Right renal cortex interstitium (tissue), 3 donors: ENCODE measurements around the gene MGMT. TPM values are rescaled to one million over a fixed set of nuclear protein-coding genes. Genes with fewer than 3 reads are reported as not detected.

Source experiments
- DNase-seq, 3 donors: peaks; one replicate each; pipeline ENCODE4 v3.0.0-alpha.2; 2013; ENCODE audit warnings: low read depth in 3 of 3, low spot score in 2 of 3
- polyA plus RNA-seq, 3 donors: library from polyadenylated mRNA; unstranded; fragments of 120-200 nt; gene quantifications; one replicate each; pipeline ENCODE4 v1.2.1, GENCODE V29; 2013; ENCODE audit not compliant: insufficient read length in 3 of 3

The MGMT gene
- polyA plus RNA-seq, 3 donors: 15.7 to 21.3 (median 18.3) TPM

DNA sequence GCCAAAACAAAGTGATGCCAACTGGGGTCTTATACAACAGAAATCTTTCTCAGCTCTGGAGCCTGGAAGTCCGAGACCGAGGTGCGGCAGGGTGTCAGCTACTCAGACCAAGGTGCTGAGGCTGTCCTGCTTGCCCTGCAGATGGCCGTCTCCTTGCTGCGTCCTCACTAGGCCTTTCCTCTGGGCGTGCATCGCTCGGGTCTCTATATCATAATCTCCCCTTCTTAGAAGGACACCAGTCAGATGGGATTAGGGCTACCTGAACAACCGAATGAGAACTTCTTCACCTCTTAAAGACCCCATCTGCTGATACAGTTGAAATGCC is 252.3 kb downstream of the MGMT start:
- no peak for DNase-seq

DNA sequence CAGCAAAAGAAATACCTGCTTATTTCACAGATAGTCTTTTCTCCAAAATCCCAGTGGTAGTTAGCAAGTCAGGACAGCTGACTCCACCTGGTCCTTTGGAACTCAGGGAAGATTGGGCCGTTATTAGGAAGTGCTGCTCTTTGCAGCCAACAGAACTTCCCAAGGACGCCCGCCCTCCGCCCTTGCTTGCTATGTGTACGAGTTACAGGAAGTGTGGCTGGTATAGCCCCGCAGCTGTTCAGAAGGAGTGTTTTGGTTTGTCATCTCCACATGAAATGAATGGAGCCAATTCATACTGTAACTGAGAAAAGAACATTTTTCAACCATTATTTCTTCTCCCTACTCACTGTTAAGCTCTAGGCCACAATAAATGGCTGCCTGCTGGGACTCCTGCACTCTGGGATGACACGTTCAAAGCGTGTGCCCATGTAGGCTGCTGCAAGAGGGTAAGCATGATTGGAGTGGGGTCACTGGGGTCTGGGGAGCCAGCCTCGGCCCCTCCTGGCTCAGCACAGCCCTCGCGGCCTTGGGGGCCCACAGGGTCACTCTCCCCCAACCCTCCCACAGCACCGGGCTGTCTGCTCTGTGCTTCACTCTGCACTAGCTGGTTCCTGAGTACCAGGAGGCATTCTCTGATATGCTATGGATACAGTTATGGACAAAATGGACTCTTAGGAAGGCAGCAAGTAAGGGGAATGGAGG is 253.0 kb downstream of the MGMT start:
- DNase-seq: no peak

DNA sequence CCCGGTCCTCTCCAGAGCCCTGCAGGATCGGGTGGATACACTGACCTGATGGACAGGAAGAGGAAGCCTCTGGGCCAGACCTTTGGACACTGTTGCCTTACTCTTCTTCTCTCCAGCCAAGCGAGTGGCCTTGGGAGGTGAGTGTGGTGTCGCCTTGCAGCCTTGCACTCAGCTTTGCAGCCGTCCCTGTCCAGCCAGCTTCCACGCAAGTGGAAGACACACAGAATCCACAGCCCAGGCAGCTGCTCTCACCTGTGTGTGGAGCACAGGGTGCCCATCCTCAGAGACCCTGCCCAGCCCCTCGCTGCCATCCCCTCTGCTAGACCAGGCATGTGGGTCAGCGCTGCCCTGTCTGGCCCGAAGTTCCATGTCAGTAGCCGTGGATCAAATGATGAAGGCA is 258.0 kb downstream of the MGMT start:
- DNase-seq: no peak

DNA sequence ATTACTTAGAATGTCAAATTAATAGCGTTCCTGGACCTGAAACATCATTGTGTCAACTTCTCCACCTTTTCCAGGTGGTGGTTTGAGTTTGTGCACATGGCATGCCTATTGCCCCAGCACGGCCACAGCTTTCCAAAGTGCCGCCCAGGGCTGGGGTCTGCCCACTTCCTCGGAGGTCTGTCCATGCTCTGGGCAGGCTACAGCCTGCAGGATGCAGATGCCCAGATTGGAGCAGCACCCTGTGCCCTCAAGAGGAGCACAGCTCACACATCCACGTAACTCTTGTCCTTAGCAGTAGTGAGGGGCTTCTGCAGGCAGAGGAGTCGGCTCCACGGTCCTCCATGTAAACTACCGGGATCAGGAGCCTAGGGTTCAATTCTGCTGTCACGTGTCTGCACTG is 258.4 kb downstream of the MGMT start:
- DNase-seq: no peak

DNA sequence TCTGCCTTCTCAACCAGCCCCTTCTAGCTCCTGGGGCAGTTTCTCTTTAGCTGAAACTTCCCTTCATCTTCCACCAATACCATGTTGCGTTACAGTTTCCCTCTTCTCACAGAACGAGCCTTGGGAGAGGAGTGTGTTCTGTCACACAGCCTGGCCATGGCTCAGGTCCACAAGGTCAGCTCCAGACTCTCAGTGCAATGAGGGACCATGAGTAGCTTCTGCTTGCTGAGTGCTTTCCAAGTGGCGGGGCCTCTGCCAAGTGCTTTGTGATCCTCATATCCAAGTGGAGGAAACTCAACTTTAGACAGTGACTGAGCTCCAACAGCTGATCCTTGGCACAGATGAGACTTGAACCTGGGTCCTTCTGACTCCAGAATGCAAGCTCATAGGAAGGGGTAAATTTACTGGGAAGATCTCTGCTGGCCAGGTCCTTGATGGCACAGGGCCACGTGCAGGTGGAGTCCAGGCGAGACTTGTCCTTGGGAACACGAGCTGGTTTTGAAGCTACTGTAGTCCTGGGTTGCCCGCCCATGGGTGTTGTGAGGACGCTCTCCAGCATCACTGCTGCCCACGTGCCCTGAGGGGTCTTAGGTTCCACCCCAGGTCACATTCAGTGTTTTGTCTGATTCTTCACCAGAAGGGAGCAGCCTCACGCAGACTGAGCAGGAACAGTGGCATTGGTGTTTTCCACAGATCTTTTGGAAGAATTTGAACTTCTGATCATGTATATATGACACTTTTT is 259.0 kb downstream of the MGMT start:
- no peak for DNase-seq

DNA sequence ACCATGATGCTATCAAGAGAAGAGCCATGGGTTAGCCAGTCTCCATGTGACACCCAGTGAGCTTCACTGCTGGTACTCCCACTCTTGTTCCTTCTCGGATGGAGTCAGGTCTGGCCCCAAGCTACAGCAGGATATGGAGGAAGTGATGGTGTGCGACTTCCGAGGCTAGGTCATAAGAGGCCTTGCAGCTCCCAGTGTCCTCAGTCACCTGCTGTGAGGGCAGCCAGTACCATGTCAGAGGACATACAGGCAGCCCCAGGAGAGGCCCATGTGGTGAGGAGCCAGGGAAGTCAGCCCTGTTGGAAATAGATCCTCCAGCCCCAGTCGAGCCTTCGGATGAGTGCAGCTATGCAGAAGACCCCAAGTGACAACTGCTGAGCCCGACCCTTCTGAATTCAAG is 260.0 kb downstream of the MGMT start:
- DNase-seq: no peak

DNA sequence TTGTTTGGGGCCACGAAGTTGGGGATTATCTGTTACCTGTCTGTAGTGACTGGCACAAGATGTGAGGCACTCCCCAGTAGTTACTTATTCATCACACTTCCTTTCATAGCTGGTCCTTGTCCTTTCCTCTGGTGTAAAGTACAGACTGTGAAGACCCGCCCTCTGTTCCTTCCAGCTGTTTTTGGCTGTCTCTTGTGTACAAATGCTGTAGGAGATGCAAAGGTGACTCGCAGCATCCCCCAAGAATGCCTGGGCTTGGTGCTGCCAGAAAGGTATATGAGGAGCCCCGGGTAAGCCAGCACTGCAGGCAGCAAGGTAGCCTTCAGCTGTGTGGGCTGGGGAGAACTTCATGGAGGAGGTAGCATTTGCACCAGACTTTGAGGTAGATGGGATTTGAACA is 260.5 kb downstream of the MGMT start:
- no peak for DNase-seq

DNA sequence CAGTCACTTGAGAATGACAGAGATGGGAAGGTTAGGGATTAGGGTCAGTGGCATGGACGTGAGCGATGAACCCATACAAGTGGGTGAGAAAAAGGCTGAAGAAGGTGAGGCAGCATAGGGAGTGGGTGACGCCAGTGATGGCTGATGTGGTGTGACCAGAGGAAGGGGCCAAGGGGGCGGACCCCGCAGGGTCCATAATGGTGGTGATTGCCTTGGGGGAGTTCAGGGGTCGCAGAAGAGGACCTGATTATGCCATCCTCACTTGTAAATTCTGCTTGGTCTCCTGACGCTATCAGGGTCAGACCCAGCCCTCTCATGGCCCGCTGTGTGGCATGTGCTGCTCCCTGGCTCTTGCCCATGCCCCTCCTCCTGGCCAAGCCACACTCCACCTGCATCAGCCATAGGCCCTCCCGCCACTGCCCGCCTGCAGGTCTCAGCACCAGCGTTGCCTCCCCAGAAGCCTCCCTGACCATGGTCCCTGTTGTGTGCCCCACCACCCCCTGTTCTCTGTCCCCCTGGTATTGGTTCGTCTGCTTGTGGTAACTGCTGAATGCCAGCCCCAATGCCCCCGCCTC is 261.3 kb downstream of the MGMT start:
- DNase-seq: no peak

DNA sequence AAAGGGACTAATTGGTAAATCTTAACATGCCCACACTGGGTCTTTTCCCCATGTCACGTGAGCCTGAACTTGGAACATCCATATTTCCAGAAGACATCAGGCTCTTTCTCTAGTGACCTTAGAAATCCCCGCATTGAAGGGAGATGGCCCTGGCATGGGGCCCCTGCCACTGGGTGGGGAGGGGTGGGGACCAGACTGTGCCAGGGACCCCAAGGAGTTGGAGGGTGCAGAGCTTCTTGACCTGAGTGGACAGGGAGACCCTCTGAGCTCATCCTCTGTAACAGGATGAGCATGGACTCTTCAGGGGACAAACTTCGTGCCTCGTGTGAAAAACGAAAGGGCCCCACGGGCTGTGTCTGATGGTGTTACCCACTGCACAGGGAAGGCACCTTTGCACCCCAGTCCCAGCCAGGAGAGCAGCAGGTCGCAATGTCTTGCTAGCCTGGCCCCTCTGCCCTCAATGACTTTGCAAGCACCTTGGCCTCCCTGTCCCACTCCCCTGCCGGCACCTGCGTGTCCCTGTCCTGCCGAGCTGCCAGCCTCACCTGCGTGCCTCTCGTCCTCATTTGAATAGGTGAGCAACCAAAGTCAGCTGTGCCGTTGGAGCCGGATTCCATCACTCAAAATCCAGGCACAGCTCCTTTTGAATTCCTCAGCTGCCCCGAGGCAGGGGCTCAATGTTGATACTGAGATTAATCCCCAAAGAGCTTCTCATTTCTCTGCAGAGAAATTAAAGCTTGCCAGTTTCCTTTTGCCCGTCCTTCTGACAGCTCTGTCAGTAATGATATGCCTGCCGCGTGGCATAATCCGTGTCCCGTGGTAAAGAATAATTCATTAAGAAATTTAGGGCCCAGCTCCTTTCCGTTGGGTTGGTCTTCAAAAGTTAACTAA is 262.1 kb downstream of the MGMT start:
- DNase-seq: no peak

DNA sequence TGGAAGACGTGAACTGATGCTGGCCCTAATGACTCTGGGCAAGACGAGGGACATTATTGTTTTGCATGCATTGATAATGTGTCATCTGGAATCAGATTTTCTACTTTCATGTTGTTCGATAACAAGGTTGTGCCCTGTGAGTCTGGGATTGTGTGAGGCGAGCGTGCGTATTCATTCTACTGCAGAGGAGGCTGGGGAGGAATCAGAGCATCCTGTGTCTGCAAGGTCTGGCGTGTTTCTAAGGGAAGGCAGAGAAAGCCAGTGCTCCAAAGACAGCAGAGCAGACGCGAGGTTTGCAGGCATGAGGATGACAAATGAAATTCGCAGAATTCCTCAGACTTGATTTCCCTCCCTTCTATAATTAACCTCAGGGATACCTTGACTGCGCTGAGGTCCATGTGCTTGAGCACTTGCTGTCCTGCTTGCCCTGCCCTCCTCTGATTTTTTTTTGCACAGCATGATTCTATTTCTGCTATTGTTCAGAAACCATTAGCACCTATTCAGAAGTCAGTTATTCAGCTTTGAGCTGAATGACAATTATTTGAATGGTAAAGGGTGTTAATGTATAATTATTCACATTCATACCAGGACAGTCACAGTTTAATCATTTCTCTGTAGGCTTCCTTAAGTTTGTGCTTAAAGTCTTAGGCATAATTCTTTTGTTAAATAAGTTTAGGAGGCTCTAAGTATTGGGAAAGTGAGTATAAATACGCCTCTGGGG is 263.4 kb downstream of the MGMT start:
- no peak for DNase-seq

DNA sequence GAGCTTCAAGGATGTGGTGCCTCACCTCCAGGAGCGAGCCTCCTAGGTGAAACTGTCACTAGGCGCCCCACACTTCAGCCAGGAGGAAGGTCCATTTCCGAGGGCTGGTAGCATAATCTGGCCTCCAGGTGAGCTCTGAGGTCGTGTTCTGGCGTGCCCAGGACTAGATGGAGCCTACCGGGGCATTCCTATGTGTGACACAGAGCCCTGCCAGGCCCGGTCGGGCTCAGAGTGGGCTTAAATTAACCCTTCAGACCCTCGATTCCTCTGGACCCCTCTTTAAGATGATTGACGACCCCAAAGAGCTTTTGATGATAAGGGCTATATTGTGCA is 263.9 kb downstream of the MGMT start:
- no peak for DNase-seq

DNA sequence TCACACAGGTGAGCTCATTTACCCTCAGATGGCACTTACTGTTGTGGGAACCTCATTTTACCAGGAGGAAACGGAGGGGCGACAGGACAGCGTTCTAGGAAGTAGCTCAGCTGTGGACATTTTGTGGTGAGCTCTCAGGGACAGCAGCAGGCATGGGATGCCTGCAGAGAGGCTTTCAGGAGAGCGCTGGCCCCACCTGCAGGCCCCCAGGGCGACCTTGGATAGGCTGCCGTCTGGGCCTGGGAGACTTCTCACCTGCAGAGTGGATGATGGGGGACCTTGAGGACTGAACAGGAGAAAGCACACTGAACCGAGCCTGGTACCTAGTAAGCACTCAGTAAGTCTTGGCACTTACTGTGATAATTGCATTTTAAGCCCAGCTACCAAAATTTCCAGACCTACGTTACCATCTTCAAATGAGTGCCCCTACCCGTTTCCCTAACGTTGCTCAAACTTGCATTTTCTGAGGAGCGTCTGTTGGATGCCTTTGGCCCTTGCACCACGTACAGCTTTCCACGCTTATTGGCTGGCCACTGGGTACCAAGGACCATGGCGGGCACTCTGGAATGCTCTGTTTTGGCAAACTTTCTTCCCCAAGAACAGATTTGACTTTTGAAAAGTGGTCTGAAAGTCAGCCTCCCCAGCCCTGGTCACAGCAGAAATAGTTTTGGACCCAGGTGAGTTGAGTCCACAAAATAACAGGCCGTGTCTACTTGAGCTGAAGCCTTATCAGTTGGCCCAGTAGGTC is 273.7 kb downstream of the MGMT start:
- DNase-seq: no peak

DNA sequence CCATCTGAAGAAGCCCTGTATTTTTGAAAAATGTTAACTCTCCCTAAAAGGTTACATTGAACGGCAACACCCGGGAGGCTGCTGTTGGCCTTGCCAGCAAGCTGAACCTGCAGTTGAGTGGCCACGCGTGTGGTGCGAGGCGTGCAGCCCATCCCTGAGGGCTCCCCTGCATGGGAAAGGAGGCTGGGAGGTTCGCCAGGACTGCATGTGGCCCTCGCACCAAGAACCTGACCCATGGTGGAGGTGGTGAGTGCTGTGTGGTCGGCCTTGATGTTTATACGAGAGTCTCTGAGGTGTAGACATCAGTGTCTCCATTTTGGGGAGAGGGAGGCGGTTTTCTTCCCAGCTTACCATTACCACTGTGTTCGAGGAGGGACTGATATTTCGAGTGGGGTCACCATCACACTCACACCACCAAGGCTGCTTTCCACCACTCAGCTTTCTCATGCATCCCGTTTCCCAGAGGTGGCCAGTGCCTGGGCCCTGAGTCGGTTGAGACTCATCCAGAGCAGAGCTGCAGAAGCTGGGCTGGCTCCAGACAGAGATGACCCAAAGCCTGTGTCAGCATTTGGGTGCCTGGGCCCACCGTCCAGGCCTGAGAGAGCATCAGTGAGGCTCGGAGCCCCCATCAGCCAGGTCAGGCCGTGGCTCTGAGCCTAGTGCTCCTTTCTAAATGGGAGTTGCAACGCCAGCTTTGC is 274.4 kb downstream of the MGMT start:
- no peak for DNase-seq

DNA sequence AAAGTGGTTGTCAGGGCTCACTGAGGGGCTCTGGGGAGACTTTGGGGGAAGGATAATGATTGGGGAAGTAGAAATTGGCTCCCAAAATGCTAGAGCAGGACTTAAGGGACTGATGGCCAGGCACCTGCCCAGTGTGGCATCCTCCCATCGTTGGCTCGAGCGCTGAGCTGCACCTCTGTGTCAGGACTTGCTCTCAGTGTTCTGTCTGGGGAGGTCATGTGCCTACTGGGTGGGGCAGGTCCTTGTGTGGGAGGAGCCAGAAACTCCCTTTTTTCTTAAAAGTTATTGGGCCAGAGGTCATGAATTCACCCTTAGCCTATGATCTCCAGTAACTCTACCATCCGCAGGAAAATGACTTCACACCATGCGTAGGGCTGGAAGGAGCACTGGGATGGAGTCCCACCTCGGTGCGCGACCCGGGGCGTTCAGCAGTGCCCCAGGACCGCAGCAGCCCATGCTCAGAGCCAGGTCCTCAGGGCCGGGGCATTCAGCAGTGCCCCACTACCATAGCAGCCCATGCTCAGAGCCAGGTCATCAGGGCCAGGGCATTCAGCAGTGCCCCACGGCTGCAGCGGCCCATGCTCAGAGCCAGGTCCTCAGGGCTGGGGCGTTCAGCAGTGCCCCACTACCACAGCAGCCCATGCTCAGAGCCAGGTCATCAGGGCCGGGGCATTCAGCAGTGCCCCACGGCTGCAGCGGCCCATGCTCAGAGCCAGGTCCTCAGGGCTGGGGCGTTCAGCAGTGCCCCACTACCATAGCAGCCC is 275.1 kb downstream of the MGMT start:
- DNase-seq: no peak

DNA sequence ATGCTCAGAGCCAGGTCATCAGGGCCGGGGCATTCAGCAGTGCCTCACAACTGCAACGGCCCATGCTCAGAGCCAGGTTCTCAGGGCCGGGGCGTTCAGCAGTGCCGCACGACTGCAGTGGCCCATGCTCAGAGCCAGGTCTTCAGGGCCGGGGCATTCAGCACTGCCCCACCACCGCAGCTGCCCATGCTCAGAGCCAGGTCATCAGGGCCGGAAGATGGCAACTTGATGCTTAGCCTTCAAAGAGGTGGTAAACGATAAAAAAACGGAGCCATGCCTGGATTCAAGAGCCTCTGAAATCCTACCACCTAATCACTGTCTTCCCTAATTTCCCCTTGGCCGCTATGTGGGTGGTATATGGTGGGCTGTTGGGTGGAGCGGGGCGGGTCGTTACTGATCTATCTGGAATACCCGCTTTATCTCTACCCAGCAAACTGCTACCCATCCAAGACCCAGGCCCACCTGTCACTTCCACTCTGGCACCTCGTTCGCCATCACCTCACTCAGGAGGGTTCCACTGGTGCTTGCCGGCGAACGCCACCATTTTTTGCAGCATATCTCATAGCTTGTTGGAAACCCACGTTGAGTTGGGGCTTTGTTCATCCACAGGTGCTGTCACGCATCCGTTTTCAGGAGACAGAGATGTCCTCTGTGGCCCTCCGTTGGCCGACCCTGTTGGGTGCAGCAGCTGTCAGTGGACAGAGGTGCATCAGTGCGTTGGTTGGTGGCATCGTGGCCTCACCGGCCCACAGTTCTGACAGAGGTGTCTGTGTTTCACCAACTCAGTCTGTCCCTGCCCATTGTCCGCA is 275.9 kb downstream of the MGMT start:
- DNase-seq: no peak

DNA sequence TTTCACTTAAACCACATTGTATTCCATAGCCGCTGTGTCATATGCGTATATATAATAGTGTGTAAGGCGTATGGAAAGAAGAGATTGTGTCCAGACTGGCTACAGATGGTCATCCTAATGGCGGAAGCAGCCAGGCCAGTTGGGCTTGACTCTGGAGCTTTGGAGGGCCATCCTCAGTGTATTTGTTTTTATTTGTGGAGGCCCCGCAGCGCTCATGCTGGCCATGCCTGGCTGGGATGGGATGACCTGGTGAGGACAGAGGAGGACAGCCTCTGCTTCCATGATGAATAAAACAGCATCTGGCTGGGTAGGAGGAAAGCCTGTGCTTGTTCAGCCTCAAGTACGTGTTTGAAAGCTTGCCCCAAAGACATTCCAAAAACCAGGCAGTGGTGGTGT is 276.7 kb downstream of the MGMT start:
- DNase-seq: no peak

DNA sequence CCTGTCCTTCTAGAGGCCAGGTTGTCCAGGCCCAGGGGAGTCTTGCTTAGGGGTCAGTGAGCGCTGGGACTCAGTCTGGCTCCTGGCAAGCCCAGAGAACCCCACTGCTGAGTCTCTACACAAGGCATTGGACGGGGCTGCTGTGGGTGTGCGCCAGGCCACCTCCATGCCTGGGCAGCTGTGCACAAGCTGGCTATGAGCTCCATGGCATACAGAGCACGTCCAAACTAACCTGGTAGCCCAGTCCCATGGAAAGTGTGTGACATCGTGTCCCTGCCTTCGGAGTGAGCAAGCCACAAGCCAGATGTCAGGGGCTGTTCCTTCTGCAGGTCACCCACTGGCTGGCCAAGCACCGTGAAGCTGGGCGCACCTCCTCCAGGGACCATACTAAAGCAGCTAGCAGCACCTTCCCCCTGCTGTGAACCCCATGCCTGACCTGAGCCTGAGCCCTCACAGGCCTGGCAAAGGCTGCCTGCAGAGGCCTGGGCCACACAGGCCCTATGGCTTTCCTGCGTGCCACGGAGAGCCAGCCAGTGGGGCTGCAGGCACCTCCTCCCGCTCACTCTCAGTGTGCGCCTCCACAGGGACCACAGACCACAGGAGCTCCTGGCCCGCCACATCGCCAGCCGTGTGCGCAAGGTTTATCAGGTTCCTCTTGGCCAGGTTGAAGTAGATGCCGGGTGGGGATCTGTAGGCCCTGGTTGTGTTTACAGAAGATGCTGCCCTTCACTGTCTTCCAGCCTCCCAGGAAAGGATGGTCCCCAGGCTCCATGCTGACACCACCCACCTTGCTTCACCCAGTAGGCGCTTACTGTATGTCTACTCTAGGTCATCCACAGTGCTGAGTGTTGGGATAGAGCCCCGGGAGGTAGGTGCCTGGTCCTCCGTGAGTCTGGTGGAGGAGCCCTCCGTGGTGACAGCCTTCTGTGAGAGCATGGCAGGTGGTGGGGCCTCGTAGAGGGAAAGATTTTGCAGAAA is 277.4 kb downstream of the MGMT start:
- no peak for DNase-seq
